ENCODE results near the gene RNU6-9. TPM values are rescaled to one million over a fixed set of nuclear protein-coding genes. Genes with fewer than 3 reads are reported as not detected.
"Not testable (repeated sequence)": the region's sequence is repeated elsewhere in the genome, so short reads cannot be mapped to it uniquely, and the experiment has no call there.

Gene RNU6-9
- total RNA-seq, 4 donors from 2014 or later: not detected

GRCh38 chr19:888581-889385, 4.5 kb upstream of the RNU6-9 start:
- Histone ChIP-seq H3K4me1 (peaks cover 19% of the 10 kb centered on the region), H3K4me3 (no peak overlapping the region), H3K36me3 (peaks cover 60% of the 10 kb centered on the region), H3K27me3 (no peaks in the 10 kb centered on the region), H3K9me3 (no peaks in the 10 kb centered on the region), H3K27ac (no peak overlapping the region)
- TF ChIP-seq, protein P1, sequence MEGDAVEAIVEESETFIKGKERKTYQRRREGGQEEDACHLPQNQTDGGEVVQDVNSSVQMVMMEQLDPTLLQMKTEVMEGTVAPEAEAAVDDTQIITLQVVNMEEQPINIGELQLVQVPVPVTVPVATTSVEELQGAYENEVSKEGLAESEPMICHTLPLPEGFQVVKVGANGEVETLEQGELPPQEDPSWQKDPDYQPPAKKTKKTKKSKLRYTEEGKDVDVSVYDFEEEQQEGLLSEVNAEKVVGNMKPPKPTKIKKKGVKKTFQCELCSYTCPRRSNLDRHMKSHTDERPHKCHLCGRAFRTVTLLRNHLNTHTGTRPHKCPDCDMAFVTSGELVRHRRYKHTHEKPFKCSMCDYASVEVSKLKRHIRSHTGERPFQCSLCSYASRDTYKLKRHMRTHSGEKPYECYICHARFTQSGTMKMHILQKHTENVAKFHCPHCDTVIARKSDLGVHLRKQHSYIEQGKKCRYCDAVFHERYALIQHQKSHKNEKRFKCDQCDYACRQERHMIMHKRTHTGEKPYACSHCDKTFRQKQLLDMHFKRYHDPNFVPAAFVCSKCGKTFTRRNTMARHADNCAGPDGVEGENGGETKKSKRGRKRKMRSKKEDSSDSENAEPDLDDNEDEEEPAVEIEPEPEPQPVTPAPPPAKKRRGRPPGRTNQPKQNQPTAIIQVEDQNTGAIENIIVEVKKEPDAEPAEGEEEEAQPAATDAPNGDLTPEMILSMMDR (IDR thresholded peaks at IDR 0.05): no peak
- TF ChIP-seq EP300 (IDR thresholded peaks at IDR 0.05) (no peak), POLR2A (IDR thresholded peaks at IDR 0.05) (no peak), POLR2AphosphoS5 (IDR thresholded peaks at IDR 0.05) (no peak)
- no peak for DNase-seq (ENCODE audit: low spot score in 2 of 2)
- 87% methylated on average over 24 of the region's 30 CpGs for WGBS

GRCh38 chr19:889662-890295, 3.5 kb upstream of the RNU6-9 start:
- H3K4me1 ChIP-seq: peaks cover 21% of the 10 kb centered on the region
- peaks cover 52% of the 10 kb centered on the region for H3K36me3 ChIP-seq
- TF ChIP-seq POLR2AphosphoS5 (IDR thresholded peaks at IDR 0.05) (no peak), EP300 (IDR thresholded peaks at IDR 0.05) (no peak), POLR2A (IDR thresholded peaks at IDR 0.05) (no peak)
- TF ChIP-seq, protein P1 (IDR thresholded peaks at IDR 0.05): no peak
- H3K4me3 ChIP-seq: no peak overlapping the region
- H3K9me3 ChIP-seq: no peaks in the 10 kb centered on the region
- no peaks in the 10 kb centered on the region for H3K27me3 ChIP-seq
- no peak overlapping the region for H3K27ac ChIP-seq
- no peak for DNase-seq (ENCODE audit: low spot score in 2 of 2)
- 100% methylated on average over 3 of the region's 26 CpGs for WGBS

- Histone ChIP-seq H3K27ac (no peak overlapping the region), H3K36me3 (peaks cover 41% of the 10 kb centered on the region), H3K4me3 (no peak overlapping the region), H3K9me3 (no peaks in the 10 kb centered on the region), H3K4me1 (peaks cover 21% of the 10 kb centered on the region), H3K27me3 (no peaks in the 10 kb centered on the region)
- 85% methylated on average over 17 of the region's 18 CpGs for WGBS
- TF ChIP-seq, protein P1 (IDR thresholded peaks at IDR 0.05): no peak
- TF ChIP-seq EP300 (IDR thresholded peaks at IDR 0.05): no peak
- TF ChIP-seq POLR2AphosphoS5 (IDR thresholded peaks at IDR 0.05): no peak
- no peak for TF ChIP-seq POLR2A (IDR thresholded peaks at IDR 0.05)
- DNase-seq (ENCODE audit: low spot score in 2 of 2): no peak
Observed at GRCh38 chr19:890831-891230, 2.5 kb upstream of the RNU6-9 start.

- not testable (repeated sequence) for H3K27me3 ChIP-seq; H3K9me3 ChIP-seq; DNase-seq (ENCODE audit: low spot score in 2 of 2)
- Histone ChIP-seq H3K4me1 (peaks cover 21% of the 10 kb centered on the region), H3K27ac (peak overlapping the region; percentile 89), H3K36me3 (peaks cover 34% of the 10 kb centered on the region), H3K4me3 (peak overlapping the region; percentile 89)
- 70% methylated on average over 40 of the region's 50 CpGs for WGBS
Observed at GRCh38 chr19:891421-892200, 1.7 kb upstream of the RNU6-9 start.

- Histone ChIP-seq H3K4me3 (peak overlapping the region; percentile 89), H3K36me3 (peaks cover 35% of the 10 kb centered on the region), H3K9me3 (no peaks in the 10 kb centered on the region), H3K4me1 (peaks cover 21% of the 10 kb centered on the region), H3K27me3 (no peaks in the 10 kb centered on the region), H3K27ac (peak overlapping the region; percentile 89)
- no peak for DNase-seq (ENCODE audit: low spot score in 2 of 2)
- TF ChIP-seq POLR2A (IDR thresholded peaks at IDR 0.05): no peak
- 5% methylated on average over 21 of the region's 27 CpGs for WGBS
Observed at GRCh38 chr19:892243-892893, 916 bp upstream of the RNU6-9 start.

All from suprapubic skin (tissue), 4 donors.